Thyroid gland (tissue), 4 donors: ENCODE measurements around the gene ULK1. TPM values are rescaled to one million over a fixed set of nuclear protein-coding genes. Genes with fewer than 3 reads are reported as not detected.

Source experiments
- DNase-seq, 2 donors: peaks; one replicate each; pipeline ENCODE4 v3.0.0-alpha.2; 2019
- H3K27ac ChIP-seq, 3 donors: fragments of 200-600 bp; sonication (generic); 1 replicate in 2 of 3; 2 replicates in 1 of 3; pipeline ENCODE4 v1.5.1; 2016 to 2019; ENCODE audit warnings: mild to moderate bottlenecking in 1 of 3, moderate library complexity in 1 of 3
- H3K27me3 ChIP-seq: fragments of 200-600 bp; sonication (generic); one replicate; pipeline ENCODE4 v1.5.1; 2019
- H3K36me3 ChIP-seq, 2 donors: fragments of 200-600 bp; sonication (generic); one replicate each; pipeline ENCODE4 v1.5.1; 2016 to 2019
- H3K4me1 ChIP-seq, 2 donors: fragments of 200-600 bp; sonication (generic); one replicate each; pipeline ENCODE4 v1.5.1; 2017 to 2019
- H3K4me3 ChIP-seq, 3 donors: fragments of 200-600 bp; sonication (generic); replicated peaks in 1 of 3; 1 replicate in 2 of 3; 2 replicates in 1 of 3; pipeline ENCODE4 v1.5.1; 2016; ENCODE audit warnings: mild to moderate bottlenecking in 1 of 3
- H3K9me3 ChIP-seq: fragments of 200-600 bp; sonication (generic); one replicate; pipeline ENCODE4 v1.5.1; 2017
- CTCF ChIP-seq, 6 experiments: fragments of 200-600 bp in 3 of 6; fragments of 450-650 bp in 3 of 6; sonication (generic) in 3 of 6; IDR thresholded peaks; one replicate each; pipeline ENCODE4 v1.5.1; 2016 to 2019; ENCODE audit warnings: antibody characterized with exemption in 6 of 6, mild to moderate bottlenecking in 2 of 6, inconsistent platforms in 1 of 6, moderate library complexity in 1 of 6
- POLR2A ChIP-seq, 2 donors: fragments of 450-650 bp; IDR thresholded peaks; one replicate each; pipeline ENCODE4 v1.6.1; 2017; ENCODE audit warnings: antibody characterized with exemption in 2 of 2, mild to moderate bottlenecking in 2 of 2, moderate library complexity in 1 of 2
- WGBS, 2 donors: methylation state at CpG; one replicate each; pipeline ENCODE4 v1.1.5; 2017; 5-methylcytosine and 5-hydroxymethylcytosine counted together
- intact Hi-C: fragments of 100-400 bp; cut with DNase I; formaldehyde crosslinking; loops from one replicate; pipeline ENCODE4 v1.15.1; 2023
- total RNA-seq, 4 donors: library from RNA; depleted of rRNA; stranded (reverse); fragments of >200 nt; gene quantifications; one replicate each; pipeline ENCODE4 v1.2.3, GENCODE V29; 2016

The ULK1 gene
- total RNA-seq, 4 donors from 2014 or later, result 21.1 to 27.7 (median 21.7) TPM

DNA sequence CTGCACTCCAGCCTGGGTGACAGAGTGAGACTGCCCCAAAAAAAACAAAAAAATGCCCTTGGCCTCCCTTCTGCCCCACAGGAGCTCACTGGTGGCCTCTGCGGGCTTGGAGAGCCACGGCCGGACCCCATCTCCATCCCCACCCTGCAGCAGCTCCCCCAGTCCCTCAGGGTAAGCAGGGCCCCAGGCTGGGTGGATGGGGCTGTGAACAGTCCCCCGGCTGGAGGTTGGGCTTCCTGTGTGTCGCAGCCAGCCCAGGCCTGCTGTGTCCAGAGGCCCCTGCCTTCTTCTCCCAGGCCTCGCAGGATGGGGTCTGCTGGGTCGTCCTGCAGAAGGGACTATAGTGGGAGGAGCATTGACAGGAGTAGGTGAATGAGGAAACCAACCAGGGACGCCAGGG lies 19.2 kb downstream of the ULK1 start:
- peaks cover 0 to 10% of the 10 kb centered on the region in 2 donors for H3K4me1 ChIP-seq
- no peak for DNase-seq
- H3K4me3 ChIP-seq, result no peak overlapping the region
- no peak overlapping the region for H3K27ac ChIP-seq
- H3K27me3 ChIP-seq, result no peaks in the 10 kb centered on the region
- no peak for TF ChIP-seq POLR2A (IDR thresholded peaks at IDR 0.05)
- TF ChIP-seq CTCF (IDR thresholded peaks at IDR 0.05), result no peak
- intact Hi-C loops, result no loop called here
- H3K36me3 ChIP-seq, result peaks cover 70 to 80% of the 10 kb centered on the region in 2 donors
- 99 to 100% methylated on average over 1 to 8 of the region's 8 CpGs for WGBS, 2 donors
- no peaks in the 10 kb centered on the region for H3K9me3 ChIP-seq

DNA sequence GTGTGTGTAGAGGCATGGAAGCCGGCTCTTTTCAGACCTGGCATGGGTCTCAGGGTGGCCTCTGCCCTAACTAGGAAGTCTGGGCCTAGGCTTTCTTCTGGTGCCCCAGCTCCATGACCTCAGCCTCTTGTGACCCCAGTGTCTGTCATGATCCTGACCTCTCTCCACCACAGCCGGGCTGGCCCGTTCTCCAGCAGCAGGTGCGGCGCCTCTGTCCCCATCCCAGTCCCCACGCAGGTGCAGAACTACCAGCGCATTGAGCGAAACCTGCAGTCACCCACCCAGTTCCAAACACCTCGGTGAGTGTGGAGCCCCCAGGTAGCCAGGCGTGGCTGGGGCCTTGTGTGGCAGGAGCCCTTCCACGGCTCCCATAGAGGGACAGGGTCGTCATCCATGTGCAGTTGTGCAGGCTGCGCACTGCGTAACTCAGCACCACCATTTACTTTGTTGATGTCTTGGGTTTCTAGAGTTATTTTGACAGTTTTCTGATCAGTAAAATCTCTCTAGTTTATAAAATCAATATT lies 19.8 kb downstream of the ULK1 start:
- TF ChIP-seq POLR2A (IDR thresholded peaks at IDR 0.05) (no peak), CTCF (IDR thresholded peaks at IDR 0.05) (no peak)
- Histone ChIP-seq H3K9me3 (no peaks in the 10 kb centered on the region), H3K36me3 (peaks cover 64 to 77% of the 10 kb centered on the region in 2 donors), H3K4me3 (no peak overlapping the region), H3K27ac (no peak overlapping the region), H3K27me3 (no peaks in the 10 kb centered on the region), H3K4me1 (peaks cover 0 to 10% of the 10 kb centered on the region in 2 donors)
- intact Hi-C loops, result no loop called here
- DNase-seq, result no peak
- 94 to 98% methylated on average over 7 to 14 of the region's 14 CpGs for WGBS, 2 donors

DNA sequence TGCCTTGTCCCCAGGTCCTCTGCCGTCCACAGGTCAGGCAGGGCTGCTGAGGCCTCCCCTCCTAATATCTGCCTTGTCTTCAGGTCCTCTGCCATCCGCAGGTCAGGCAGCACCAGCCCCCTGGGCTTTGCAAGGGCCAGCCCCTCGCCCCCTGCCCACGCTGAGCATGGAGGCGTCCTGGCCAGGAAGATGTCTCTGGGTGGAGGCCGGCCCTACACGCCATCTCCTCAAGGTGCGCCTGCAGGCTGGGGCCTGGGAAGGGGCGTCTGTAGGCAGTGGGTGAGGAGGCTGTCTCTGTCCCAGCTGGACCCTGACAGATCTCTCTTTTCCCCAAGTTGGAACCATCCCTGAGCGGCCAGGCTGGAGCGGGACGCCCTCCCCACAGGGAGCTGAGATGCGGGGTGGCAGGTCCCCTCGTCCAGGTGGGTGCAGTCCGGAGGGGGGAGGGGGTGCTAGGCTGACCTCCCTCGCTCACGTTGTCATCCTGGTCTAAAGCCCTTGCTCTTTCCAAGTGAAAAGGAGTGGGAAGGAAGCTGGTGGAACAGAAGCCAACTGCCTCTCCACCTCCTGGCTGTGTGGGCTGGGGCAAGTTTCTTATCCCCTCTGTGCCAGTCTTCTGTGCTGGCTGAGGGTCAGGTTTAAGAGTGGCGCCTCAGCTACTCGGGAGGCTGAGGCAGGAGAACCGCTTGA lies 20.7 kb downstream of the ULK1 start:
- Histone ChIP-seq H3K4me3 (no peak overlapping the region), H3K27ac (no peak overlapping the region), H3K36me3 (peaks cover 62 to 77% of the 10 kb centered on the region in 2 donors), H3K9me3 (no peaks in the 10 kb centered on the region), H3K27me3 (no peaks in the 10 kb centered on the region), H3K4me1 (peaks cover 0 to 10% of the 10 kb centered on the region in 2 donors)
- intact Hi-C loops, result no loop called here
- TF ChIP-seq POLR2A (IDR thresholded peaks at IDR 0.05) (no peak), CTCF (IDR thresholded peaks at IDR 0.05) (no peak)
- 85 to 95% methylated on average over 5 to 15 of the region's 20 CpGs for WGBS, 2 donors
- no peak for DNase-seq

GRCh38 chr12:131915823-131916222 lies 21.4 kb downstream of the ULK1 start:
- intact Hi-C loops, result no loop called here
- Histone ChIP-seq H3K36me3 (peaks cover 61 to 77% of the 10 kb centered on the region in 2 donors), H3K27ac (no peak overlapping the region), H3K4me3 (no peak overlapping the region), H3K27me3 (no peaks in the 10 kb centered on the region), H3K9me3 (no peaks in the 10 kb centered on the region), H3K4me1 (peaks cover 0 to 10% of the 10 kb centered on the region in 2 donors)
- 96% methylated on average over 21 of the region's 21 CpGs; no CpG with 5 or more reads in 1 of the 2 donors for WGBS, 2 donors
- TF ChIP-seq POLR2A (IDR thresholded peaks at IDR 0.05) (no peak), CTCF (IDR thresholded peaks at IDR 0.05) (no peak)
- no peak for DNase-seq
